ENCODE measurements around the gene P3R3URF.

P3R3URF gene

DNA sequence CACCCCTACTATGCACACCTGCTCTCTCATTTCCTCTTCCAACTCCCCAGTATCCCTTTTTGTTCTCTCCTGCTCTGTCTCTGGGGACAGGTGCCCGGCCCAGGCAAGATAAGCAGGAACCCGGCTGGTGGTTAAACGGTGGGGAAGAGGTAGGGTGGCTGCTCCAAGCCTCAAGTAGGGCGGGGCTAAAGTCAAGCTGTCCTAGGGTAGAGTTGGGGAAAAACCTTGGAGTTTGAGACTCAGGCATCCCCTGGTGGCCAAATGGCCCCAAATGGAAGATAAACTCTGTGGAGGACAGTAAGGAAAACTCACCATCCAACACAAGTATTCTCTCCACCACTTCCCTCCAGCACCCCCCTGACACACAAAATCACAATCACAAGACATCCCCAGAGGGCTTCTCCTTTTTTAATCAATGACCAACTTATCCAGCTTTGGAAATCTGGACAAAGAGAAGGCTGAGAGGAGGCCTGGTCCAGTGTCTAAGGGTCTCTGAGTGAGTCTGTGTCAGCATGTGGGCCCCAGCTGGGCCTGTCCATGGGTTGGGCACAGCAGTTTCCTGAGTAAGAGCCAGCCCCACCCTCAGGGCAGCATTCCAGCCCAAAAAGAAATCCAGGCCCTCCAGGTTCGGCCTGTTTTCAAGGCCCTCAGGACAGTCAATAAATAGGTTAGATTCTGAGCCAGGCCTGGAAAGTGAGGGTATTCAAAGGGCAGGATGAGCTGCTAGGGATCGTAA, 12.2 kb upstream of the P3R3URF start:
- no peak for FAIRE-seq
- DNase-seq (ENCODE audit: insufficient read length, low spot score) = no peak
- TF ChIP-seq, protein P1, sequence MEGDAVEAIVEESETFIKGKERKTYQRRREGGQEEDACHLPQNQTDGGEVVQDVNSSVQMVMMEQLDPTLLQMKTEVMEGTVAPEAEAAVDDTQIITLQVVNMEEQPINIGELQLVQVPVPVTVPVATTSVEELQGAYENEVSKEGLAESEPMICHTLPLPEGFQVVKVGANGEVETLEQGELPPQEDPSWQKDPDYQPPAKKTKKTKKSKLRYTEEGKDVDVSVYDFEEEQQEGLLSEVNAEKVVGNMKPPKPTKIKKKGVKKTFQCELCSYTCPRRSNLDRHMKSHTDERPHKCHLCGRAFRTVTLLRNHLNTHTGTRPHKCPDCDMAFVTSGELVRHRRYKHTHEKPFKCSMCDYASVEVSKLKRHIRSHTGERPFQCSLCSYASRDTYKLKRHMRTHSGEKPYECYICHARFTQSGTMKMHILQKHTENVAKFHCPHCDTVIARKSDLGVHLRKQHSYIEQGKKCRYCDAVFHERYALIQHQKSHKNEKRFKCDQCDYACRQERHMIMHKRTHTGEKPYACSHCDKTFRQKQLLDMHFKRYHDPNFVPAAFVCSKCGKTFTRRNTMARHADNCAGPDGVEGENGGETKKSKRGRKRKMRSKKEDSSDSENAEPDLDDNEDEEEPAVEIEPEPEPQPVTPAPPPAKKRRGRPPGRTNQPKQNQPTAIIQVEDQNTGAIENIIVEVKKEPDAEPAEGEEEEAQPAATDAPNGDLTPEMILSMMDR (IDR thresholded peaks at IDR 0.05; ENCODE audit: insufficient read depth, missing control alignments) = no peak

GRCh38 chr1:46187106-46187869, 11.0 kb upstream of the P3R3URF start:
- DNase-seq (ENCODE audit: insufficient read length, low spot score) (no peak), FAIRE-seq (no peak)
- TF ChIP-seq, protein P1 (IDR thresholded peaks at IDR 0.05; ENCODE audit: insufficient read depth, missing control alignments) = no peak

GRCh38 chr1:46186076-46186475, 9.8 kb upstream of the P3R3URF start:
- TF ChIP-seq, protein P1 (IDR thresholded peaks at IDR 0.05; ENCODE audit: insufficient read depth, missing control alignments) = no peak
- no peak for DNase-seq (ENCODE audit: insufficient read length, low spot score)
- no peak for FAIRE-seq

- DNase-seq (ENCODE audit: insufficient read length, low spot score) = no peak
- FAIRE-seq = no peak
- TF ChIP-seq, protein P1 (IDR thresholded peaks at IDR 0.05; ENCODE audit: insufficient read depth, missing control alignments) = no peak
Observed at GRCh38 chr1:46184920-46185658, 8.8 kb upstream of the P3R3URF start.

DNA sequence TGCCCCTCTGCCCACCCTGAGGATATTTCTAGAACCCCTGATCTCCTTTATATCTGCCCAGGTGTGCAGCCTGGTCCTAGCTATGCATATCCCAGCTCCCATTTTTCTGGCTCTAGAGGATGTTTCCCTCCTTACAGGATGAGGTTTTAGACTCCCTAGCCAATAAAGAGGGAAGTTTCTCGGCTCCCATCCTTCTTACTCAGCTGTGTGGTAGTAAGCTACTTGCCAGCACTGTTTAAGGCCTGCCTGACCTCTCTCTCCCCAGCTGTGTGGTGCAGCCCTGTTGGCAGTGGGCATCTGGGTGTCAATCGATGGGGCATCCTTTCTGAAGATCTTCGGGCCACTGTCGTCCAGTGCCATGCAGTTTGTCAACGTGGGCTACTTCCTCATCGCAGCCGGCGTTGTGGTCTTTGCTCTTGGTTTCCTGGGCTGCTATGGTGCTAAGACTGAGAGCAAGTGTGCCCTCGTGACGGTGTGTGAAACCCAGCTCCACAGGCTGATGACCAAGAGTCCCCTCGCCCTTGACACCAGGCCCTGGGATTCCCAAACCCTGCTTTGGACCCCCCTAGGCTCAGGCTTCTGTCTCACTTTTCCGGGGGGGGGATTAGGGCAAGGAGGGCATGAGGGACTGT, 7.8 kb upstream of the P3R3URF start:
- no peak for DNase-seq (ENCODE audit: insufficient read length, low spot score)
- no peak for FAIRE-seq
- TF ChIP-seq, protein P1 (IDR thresholded peaks at IDR 0.05; ENCODE audit: insufficient read depth, missing control alignments) = no peak

DNA sequence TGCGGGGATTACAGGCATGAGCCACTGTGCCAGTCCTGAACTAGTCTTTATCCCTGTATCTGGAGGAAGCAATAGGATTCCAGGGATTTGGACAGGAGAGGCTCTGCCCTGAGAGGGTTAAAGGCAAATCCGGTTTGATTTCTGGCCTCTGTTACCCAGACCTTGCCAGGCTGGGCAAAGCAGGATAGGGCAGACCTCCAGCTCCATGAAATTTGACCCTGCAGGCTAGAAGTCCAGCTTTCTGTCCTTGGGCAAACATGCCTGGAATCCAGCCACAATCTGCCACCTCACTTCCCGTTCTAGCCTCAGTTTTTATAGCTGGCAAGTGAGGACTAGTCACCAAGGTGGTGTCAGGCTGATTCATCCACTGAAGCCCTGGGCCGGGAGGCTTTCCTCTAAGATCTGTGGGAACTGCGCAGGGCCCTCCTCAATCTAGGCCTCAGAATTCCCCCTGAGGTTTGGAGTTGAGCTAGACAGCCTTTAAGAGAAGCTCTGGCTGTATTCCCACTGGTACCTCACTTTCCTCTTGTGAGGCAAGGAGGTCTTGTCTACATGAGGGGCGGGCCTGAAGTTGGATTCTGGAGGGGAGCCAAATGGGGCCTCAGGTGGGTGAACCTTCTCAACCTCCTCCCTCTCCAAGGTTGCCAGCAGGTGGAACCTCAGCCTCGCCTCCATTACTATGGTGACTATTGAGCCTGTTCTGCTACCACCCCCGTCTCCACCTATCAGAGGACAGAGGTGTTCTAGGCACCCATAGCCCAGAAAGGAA, 7.0 kb upstream of the P3R3URF start:
- TF ChIP-seq, protein P1 (IDR thresholded peaks at IDR 0.05; ENCODE audit: insufficient read depth, missing control alignments) = no peak
- FAIRE-seq (no peak), DNase-seq (ENCODE audit: insufficient read length, low spot score) (no peak)

Measured in D721Med (cell line).